HG03457 (cell line): ENCODE results near the gene TRAF2.

ENCODE experiments used
- ATAC-seq: cut with Tn5 transposase; IDR thresholded peaks from one replicate; pipeline ENCODE4 v1.9.1; 2021; ENCODE audit warnings: moderate number of reproducible peaks; ENCODE audit not compliant: unreplicated experiment

TRAF2 gene

GRCh38 chr9:136935651-136936050, 49.3 kb downstream of the TRAF2 start:
- ATAC-seq: no peak

- ATAC-seq: no peak
Observed at GRCh38 chr9:136936645-136937170, 50.4 kb downstream of the TRAF2 start.

GRCh38 chr9:136937186-136938001, 51.1 kb downstream of the TRAF2 start:
- ATAC-seq: no peak

DNA sequence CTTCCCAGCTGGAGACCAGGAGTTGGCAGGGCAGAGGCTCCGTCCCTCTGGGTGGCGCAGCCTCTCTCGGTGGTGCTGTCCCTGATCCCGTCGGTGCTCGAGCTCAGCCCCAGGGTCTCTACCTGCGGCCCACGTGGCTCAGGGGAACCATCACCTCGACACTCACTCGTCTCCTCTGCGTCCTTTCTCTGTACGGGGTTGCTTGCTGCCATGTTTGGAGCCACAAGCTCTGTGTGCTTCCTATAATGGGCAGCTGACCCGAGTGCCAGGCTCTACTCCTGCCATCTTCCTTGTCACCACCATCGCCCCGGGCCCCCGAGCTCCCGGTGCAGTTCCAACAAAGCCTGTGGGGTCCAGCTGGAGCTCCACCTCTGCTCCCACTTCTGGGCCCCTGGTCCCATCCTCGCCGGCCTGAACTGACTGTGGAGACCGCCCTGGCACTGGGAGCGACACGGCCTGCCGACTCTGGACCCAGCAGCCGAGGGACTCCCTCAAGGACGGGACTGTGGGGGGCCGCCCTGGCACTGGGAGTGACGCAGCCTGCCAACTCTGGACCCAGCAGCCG, 53.2 kb downstream of the TRAF2 start:
- ATAC-seq: no peak

- no peak for ATAC-seq
Observed at GRCh38 chr9:136939996-136940525, 53.7 kb downstream of the TRAF2 start.

DNA sequence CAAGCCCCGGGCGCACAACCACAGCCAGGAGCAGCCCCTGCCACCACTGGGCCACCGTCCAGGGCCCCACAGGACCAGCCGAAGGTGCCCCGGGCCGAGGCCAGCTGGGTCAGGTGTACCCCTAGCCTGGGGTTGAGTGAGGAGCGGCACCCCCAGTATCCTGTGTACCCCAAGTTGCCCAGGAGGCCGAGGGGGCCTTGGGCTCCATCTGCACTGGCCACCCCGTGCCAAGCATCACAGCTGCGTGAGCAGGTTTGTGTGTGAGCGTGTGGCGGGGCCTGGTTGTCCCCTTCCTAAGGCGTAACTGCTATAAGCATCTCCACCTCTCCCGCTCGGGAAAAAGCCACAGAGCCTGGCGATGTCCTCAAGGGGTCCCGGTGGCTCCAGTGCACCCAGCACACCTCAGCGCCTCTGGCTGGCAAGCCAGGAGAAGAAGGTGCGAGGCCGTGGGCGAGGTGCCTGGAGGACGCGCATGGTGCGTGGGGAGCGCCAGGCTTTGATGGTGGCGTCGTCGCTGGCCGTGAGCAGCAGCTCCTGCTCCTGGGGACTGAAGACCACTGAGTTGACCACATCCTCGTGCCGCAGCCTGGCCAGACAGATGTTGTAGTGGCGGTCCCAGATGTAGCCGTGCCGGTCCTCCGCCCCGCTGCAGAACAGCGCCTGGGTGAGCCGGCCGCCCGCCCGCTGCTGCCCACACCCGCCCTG, 54.4 kb downstream of the TRAF2 start:
- no peak for ATAC-seq

DNA sequence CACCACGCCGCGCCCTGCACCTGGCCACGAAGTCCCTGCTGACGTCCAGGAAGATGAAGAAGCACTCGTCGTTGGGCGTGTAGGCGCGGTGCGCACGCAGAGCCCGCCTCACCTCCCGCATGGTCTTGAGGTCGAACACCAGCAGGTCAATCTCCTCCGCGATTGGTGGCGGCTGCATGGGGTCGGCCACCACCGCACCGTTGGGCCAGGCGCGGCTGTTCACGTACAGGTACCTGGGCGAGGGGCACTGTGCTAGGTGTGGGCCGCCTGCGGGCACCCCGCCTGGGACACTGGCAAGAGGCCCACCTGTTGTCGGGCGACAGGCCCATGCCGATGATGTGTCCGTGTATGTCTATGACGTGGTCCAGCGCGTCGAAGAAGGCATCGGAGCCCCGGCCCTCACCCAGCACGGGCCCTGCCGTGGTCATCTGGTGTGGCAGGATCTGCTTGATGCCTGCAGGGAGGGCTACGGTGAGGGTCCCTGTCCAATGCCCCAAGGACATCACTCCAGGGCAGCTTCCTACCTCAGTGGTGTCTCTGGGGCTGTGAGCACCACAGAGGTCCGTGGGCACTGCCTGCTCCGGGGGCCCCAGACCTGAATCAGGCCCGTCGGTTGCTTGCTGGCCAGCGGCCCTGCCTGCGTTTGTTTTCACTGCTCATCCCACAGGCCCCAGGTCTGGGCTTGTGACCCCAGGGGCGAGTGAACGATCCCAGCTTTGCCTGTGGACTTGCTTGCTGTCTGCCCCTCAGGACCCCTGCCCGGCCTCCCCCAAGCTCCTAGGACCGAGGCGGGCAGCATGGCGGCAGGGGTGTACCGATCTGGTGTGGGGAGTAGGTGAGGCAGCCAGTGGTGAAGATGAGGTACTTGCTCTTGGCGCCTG, 55.2 kb downstream of the TRAF2 start:
- ATAC-seq: no peak

DNA sequence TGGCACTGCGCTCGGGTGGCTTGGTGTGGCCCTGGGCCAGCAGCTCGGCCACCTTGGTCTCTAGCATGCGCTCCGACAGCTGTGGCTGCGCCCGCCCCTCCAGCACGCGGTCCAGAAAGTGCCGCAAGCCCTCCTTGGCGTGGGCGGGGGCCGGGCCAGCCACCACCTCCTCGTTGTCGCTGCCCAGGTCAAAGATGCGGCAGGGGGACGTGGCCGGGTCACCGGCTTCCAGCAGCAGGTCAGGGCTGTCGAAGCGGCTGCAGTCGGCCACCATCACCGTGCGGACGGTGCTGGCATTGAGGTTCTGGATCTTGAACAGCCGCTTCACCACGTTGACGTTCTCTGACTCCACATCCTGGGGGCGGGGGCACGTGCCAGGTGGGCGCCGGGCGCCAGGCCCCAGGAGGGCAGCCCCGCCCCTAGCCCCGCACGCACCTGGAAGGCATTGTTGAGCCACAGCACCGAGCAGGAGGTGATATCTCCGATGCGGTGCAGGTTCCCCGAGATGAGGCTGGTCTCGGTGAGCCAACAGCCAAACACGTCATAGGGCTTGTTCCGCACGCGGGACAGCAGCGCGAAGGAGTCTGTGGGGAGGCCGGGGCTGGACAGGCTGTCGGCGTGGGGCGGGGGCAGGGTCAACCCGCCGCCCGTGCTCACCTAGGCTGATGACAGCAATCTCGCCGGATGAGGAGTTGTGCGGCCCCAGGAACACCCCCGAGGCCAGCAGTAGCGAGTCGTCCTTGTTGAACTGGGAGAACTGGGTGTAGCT, 56.0 kb downstream of the TRAF2 start:
- no peak for ATAC-seq

DNA sequence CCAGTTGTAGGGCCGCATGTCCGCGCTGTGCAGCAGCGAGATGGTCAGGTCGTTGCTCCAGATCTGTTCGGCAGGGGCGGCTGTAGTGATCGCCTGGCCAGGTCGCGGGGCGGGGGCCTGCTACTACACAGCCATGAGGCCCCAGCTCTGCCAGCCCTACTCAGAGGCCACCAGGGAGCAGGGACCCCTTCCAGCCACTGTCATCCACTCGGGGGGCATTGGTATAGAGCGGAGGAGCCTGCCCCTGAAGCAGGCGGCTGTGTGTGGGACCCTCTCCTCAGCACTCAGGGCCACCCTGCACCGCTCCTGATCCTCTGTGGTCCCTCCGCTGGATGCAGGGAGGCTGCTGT, 56.5 kb downstream of the TRAF2 start:
- ATAC-seq: no peak

- ATAC-seq: no peak
Observed at GRCh38 chr9:136943291-136944211, 57.2 kb downstream of the TRAF2 start.

GRCh38 chr9:136944212-136944518, 57.8 kb downstream of the TRAF2 start:
- ATAC-seq: no peak

GRCh38 chr9:136944519-136945332, 58.4 kb downstream of the TRAF2 start, which contains the start of the genes C8G and FBXW5:
Gene C8G (plus strand): TSS chr9:136945243. CDS start chr9:136945321, 78 bp downstream.
Gene FBXW5 (minus strand): TSS chr9:136944738. CDS start chr9:136944083, 655 bp downstream.
- ATAC-seq: peak; percentile 47

DNA sequence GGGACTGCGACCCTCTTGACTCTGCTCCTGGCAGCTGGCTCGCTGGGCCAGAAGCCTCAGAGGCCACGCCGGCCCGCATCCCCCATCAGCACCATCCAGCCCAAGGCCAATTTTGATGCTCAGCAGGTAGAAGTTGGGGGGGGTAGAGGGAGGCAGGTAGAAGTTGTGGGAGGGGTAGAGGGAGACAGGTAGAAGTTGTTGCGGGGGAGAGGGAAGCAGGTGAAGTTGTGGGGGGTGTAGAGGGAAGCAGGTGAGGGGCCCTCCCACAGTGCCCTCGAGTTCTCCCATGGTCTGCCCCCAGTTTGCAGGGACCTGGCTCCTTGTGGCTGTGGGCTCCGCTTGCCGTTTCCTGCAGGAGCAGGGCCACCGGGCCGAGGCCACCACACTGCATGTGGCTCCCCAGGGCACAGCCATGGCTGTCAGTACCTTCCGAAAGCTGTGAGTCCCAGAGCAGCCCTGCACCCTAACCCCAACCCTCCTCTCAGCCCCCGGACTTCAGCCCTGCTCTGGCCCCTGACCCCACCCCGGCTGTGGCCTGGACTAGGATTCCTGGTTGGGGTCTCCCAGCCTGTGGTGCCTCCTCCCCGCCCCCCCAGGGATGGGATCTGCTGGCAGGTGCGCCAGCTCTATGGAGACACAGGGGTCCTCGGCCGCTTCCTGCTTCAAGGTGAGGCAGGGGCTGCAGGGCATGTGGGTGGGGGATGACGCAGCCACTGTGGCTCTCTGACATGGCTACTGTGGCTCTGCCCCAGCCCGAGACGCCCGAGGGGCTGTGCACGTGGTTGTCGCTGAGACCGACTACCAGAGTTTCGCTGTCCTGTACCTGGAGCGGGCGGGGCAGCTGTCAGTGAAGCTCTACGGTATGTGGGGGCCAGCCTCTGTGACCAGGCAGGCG, 59.3 kb downstream of the TRAF2 start:
- ATAC-seq: no peak

DNA sequence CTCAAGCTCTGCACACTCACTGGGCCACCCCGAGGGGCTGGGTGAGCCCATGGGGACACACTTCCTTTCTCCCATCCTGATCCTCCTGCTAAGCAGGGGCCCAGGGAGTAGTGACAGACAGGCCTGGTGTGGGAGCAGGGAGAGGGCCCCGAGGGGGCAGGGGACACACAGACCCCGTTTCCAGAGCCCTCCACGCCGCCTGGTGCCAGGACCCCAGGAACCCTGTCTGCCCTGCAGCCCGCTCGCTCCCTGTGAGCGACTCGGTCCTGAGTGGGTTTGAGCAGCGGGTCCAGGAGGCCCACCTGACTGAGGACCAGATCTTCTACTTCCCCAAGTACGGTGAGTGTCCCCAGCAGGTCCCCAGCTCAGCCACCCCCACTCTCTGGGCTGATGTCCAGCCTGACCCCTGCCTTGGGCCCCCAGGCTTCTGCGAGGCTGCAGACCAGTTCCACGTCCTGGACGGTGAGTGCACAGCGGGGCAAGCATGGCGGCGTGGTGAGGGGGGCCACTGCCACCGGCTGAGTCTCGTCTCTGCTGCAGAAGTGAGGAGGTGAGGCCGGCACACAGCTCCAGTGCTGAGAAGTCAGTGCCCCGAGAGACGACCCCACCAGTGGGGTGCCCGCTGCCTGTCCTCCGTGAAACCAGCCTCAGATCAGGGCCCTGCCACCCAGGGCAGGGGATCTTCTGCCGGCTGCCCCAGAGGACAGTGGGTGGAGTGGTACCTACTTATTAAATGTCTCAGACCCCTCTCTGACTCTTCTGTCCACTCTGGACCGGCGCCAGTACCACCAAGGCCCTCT, 60.1 kb downstream of the TRAF2 start:
- no peak for ATAC-seq

DNA sequence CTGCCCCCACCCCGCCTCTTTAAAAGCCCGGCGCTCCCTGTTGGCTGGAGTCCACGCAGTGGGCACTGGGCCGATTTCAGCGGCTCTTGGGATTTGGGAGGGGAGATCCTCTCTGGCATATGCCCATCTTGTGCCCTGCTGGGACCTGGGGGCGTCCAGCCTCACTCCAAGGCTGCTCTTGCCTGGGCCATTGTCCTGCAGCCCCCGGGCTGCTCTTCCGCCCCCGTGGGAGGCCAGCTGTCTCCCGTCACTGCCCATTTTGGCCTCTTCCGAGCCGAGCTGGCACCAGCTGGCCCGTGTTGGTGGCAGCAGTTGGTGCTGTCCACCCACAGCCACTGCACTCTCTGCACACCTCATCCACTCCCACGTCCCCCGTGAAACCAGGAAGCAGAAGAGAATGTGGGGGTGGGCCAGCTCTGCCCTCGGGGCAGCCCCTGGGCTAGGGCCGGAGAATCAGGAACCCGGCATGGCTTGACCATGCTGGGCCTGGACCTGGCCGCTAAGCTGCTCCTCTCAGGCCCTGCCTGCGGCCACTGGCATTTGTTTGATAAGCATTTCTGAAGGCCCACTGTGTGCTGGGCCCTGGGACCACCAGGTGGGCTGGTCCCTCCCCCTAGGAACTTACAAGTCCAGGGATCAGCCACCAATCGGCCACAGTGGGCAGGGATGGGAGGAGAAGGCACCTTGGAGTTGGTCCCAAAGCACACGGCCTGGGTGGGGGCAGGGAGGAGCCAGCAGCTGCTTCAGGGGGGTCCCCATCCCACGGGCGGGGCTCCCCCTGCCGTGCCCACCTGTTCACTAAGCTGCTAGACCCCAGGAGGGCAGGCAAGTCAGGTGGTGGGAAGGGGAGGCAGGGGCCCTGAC, 60.9 kb downstream of the TRAF2 start:
- ATAC-seq: no peak
